NOMO-1 treated with DMSO at 0.1 percent for 48 hours (cell line): ENCODE results near the gene GXYLT1.
A peak's percentile ranks its signal among the peaks of the same experiment; 100 is the strongest.
"Not testable (repeated sequence)": the region's sequence is repeated elsewhere in the genome, so short reads cannot be mapped to it uniquely, and the experiment has no call there.

Experiments used
- DNase-seq: peaks from one replicate; lab custom pipeline; 2025; ENCODE audit not compliant: unreplicated experiment; lab: John Stamatoyannopoulos, UW

The GXYLT1 gene

DNA sequence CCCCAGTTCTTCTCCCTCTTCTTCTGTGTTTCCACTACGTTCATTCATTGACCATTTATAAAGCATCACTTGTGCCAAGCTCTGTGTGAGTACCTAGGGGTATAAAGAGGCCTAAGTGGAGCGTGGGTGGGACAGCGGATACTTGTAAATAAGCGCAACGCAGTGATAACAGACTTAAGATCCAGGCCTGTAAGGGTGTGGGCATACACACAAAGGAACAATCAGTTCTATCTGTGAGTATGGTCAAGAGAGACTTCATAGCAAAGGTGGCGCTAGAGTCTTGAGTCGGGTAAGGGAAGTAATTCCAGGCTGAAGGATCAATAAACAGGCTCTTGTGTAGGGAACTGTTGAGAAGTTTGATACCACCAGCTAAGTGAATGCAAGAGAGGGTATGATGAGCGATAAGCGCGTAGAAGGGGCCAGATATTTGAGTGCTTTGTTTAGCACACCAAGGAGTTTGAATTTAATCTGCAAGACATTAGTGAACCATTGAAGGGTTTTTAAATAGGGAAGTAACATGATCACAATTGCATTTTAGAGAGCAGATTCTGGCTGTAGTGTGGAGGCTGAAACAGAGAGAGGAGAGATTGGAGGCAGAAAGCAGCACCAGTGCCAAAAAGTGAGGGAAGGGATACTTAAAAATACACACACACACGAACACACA is 1.0 kb upstream of the GXYLT1 start:
- peak; percentile 15 for DNase-seq

DNA sequence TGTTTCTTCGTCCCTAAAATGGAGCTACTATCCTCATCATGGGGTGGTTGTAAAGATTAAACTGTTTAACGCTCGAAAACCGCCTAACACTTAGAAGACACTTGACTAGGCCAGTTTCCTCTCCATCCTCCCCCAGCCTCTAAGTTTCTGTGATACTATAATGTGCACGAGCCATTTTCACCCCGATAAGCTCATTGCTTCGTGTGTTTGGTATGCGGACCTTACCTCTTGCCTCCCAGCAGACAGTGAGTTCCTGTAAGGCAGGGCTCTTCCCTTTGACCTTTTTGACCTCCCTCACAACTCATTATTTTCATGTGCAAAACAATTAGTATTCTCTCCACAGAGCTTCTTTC is 499 bp upstream of the GXYLT1 start:
- DNase-seq: peak; percentile 49

DNA sequence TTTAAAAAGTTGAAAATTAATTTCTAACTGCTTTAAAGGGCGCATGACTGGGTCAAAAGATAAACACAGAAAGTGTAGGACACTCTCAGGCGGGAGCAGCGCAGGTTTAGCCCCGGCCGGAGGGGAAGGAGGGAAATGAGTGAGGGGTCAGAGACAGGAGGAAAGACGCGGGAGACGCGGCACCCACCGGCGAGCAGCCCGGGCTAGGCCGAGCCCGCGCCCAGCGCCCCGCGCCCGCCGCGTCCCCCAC is 591 bp downstream of the GXYLT1 start:
- no peak for DNase-seq

DNA sequence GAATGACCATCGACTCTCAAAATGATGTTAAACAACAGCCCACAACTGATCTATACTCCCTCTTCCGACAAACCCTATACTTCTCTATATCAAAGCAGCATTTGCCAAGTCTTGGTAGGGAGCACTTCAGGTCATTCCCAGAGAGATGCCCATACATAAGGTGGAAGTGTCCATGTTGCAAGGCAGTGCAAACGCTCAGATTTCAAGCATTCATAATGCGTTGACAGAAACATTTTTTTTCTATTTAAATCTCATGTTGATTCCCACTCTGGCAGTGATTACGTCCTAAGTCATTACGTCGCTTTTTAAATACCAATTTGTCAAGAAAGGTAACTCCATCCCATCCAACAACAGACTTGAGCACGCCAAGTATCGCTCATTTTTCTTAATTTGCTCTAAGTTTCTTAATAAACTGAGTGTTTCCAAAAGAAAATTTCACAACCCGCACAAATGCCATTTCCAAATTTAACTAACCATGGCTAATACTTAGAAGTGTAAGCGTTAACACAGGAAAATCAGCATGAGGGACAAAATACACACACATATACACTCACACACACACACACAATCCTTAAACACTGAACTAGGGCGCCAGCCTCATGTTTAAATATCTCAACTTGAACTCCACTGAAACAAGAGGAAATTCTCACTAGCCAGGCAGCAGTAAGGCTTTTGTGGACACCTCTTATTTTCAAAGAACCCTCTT is 1.1 kb downstream of the GXYLT1 start:
- peak; percentile 21 for DNase-seq

DNA sequence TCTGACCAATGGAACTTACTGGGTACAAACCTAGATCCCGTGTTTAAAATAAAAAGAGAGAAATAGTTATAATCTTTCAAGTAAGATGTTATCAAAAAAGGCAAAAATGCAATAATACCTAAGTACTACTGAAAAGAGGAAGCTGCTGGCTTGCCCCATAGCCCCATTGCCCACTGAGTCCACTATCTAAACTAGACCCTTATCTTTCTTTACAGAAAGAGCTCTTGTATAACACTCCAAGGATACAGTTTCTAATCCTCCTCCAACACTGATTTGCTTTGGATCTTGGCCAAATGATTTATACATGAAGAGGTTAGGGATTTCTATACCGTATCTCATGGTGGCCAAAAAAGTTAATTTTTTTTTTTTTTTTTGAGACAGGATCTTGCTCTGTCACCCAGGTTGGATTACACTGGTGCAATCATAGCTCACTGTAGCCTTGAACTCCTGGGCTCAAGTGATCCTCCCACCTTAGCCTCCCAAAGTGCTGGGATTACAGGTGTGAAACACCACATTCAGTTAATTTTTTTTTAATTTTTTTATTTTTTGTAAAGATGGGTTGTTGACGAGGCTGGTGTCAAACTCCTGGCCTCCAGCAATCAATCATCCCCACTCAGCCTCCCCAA is 2.6 kb downstream of the GXYLT1 start:
- peak; percentile 32 for DNase-seq

DNA sequence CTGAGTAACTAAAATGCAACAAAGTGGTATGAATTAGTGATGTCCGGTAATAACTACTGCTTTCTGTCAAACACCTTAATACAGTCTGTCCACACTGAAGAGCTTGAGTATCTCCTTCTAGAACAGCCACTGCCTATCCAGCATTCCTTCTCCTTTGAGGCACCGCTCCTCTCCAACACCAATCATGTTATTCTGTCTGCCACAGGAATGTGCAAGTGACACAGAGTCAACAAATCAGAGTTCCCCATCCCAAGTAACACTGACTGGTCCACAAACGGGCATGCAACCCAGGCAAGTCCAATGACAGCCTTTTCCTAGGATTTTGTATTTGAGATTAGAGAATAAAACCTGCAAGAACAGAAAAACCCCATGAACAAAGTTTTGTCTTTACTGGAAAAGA is 3.8 kb downstream of the GXYLT1 start:
- DNase-seq: no peak

DNA sequence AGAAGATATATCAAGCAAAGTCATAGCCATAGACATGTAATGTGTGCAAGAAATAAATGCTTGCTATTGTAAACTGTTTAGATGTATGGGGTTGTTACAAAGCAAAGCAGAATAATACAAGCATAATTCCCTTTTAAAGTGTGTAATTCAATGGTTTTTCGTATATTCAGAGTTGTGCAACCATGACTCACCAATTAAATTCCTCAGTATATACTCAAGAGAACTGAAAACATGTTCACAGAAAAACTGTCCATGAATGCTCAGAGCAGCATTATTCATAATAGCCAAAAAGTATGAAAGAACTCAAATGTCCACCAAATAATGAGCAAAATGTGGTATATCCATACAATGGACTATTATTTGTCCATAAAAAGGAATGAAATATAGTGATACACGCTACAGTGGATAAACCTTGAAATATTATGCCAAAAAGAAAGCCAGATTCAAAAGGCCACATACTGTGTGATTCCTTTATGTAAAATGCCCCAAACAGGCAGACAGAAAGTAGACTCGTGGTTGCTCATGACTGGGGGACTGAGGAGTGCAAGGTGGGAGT is 9.3 kb downstream of the GXYLT1 start:
- DNase-seq: peak; percentile 15

DNA sequence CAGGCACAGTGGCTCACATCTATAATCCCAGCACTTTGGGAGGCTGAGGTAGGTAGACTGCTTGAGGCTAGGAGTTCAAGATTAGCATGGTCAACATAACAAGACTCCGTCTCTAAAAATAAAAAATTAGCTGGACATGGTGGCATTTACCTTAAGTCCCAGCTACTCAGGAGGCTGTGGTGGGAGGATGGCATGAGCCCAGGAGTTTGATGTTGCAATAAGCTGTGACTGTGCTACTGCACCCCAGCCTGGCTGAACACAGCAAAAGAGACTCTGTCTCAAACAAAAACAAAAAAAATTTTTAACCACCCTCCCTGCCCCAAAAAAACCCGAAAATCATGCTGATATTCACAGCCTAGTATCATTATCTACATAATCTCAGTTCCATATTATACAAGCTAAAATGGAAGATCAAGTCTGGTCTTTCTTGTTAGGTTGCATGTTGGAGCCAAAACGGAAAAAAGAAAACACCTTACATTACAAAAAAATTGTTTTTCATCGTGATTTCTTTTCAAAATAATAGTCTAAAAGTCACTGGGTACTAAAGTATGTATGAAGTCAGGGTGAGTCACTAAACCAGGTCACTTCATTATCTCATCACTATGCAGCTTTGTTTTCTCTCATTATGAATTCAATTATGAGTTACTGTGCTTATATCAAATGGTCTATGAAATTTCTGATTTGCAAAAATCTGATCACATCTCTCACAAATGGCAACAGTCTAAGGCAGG is 13.8 kb downstream of the GXYLT1 start:
- DNase-seq: peak; percentile 8

DNA sequence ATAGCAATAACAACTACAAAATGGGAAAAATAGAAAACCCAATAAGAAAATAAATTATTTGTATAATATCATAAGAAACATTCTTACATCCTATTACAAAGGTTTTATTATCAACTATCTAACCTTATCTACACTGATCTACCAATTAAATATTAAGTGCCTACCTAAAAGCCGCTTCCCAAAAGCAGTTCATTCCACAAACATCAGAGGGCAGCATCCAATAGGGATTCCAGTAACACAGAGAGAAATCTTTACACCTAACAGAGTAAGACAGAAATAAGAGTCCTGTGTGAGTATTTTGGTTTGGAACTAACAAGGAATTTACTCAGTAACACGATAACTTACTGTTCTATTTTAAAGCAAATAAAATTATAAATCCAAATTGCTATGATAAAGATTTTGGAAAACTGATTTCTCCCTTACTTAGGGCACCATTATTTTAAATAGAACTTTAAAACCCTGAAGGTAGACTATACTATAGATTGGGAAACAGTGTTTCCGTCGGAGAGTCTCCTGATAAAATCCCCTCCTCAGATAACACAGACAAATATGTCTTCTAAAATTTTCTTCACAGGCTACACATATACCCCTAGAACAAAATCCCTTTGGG is 15.0 kb downstream of the GXYLT1 start:
- DNase-seq: peak; percentile 25

DNA sequence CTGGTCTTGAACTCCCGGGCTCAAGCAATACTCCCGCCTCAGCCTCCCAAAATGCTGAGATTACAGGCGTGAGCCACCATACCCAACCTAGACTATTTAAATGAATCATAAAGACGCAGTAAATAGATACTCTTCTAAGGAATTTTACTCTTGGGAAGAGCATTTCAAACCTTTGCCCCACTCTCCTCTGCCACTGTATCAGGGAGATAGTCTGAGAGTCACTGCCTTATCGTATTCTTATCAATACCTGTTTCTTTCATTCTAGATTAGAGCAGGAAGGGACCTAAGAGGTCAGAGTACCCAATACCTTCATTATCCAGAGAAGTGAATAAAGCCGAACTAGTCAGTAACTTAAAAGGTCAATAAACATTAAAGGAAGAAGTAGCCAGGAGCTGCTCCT is 15.8 kb downstream of the GXYLT1 start:
- DNase-seq: no peak

DNA sequence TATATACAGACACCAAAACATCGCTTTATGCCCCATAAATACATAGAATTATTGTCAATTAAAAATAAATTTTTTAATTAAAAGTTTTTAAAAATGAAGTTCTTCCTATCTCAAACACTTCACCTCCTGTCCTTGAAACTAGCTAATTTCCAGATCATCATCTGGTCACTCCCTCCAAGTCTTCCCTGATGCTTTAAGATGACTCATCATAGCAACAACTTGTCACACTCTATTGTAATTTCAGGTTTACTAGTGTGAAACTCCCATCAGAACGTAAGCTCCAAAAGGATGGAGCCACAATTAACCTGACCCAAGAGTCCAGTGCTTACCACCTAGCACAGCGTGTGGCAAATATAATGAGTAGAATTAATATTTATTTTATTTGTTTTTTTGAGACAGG is 16.3 kb downstream of the GXYLT1 start:
- DNase-seq: no peak

DNA sequence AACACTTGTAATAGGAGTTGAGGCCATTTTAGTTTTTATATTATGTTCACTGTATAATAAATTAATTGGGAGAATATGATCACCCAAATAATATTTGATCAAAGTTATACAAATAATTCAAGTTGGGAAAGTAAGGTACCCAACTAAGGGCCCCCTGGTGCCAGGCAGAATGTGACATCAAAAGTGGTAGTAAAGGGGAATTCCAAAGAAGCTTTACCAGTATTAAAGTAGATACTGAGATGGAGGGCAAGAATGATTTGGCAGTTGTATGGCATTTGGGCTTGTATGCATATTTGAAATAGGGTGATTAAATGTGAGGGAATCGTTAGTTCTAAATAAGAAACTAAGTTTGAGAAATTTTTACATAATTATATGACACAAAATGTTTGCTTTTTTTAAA is 17.7 kb downstream of the GXYLT1 start:
- no peak for DNase-seq

DNA sequence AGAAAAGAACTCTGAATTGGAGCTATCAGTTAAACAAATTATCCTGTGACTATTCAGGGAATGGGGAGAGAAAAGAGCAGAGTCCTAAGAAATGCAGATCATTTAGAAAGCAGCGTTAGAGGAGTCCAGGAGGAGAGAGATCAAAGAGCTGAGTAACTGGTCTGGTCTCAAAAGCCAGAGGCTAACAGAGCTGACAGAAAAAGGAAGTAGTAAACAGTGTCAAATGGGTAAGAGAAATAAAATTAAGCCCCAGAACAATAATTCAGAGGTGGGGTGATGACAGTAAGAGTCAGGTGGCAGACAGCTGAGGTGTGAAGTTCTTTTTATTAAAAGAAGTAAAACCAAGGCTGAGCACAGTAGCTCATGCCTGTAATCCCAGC is 19.3 kb downstream of the GXYLT1 start:
- DNase-seq: peak; percentile 55

DNA sequence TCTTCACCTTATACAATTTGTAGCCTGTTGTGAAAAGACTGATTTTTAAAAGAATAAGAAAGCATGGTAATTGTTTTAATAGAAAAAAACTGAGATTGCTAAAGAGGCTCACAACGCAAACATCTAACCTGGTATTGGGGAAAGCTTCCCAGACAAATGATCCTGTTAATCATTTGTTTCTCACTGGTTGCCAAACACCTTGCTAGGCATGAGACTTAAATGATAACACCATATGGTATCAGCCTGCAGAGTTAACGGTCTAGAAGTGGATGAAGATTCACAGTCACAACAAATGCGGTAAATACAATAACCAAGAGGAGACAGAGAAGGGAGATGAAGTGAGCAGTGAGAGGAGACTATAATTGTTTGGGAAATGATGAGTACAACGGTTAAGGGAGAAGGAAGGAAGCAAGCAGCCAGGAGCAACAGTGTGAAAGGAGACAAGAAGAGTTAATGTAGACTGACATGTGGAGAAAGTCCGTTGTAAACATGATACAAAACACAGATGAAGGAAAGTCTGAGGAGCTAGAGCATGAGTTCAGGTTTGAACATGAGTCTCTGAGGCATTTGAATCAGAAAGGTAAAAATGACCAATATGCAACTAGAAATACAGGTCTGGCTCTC is 19.8 kb downstream of the GXYLT1 start:
- DNase-seq: no peak

DNA sequence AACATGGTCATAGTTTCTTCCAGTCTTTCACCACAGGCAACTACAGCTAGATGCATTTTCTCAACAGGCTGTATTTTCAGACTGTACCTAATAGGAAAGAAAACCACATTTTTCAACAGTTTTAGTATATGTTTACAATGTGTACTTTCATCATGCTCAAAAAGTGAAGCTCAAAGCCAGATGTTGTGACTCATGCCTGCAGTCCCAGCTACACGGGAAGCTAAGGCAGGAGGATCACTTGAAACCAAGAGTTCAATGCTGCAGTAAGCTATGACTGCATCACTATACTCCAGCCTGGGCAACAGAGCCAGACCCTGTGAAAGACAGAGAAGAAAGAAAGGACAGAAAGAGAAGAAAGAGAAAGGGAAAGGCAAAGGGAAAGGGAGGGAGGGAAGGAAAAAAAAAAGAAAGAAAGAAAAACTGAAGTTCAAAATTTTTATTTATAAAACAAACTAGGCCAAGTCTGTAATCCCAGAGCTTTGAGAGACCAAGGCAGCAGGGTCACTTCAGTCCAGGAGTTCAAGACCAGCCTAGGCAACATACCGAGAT is 25.5 kb downstream of the GXYLT1 start:
- no peak for DNase-seq

DNA sequence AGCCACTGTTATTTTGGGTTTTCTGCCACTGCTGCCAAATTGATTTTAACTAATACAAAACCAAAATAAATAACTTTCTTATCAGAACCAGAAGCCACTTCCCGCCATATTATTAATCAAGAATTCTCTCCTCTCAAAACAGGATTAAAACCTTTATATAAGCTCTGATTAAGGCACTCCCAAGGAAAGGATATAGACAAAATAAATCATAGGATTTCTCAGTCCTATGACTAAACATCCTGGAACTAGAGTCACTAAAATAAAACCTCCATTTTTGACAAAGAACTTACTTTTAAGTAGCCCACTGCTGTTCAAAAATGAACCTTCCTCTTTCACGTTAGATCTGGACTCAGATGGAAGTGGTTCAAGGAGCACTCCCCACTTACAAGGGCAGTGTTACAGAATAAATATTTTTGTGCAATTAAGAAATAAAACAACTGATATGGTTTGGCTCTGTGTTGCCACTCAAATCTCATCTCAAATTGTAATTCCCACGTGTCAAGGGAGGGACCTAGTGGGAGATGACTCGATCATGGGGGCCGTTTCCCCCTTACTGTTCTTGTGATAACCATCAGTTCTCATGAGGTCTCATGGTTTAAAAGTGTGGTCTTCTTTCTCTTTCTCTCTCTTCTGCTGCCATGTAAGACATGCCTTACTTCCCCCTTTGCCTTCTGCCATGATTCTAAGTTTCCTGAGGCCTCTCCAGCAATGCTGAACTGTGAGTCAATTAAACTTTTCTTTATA is 26.4 kb downstream of the GXYLT1 start:
- no peak for DNase-seq

DNA sequence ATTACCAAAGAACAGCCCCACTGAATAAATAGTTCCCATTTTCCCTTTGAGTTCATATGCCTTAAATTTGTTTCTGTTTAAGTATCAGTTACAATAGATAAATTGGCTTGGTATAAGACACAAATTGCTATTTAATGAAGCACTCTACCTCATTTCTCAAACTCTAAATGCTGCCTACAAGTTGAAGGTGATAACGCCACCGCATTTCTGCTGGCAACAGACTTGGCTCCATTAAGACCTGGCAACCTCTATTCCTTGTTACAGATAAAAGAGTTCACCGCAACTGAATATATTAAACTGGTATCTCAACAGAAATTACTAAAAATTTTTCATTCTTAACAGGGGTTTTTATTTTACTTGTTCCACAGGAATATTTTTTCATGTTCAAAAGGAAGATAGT is 35.6 kb downstream of the GXYLT1 start:
- DNase-seq: no peak

DNA sequence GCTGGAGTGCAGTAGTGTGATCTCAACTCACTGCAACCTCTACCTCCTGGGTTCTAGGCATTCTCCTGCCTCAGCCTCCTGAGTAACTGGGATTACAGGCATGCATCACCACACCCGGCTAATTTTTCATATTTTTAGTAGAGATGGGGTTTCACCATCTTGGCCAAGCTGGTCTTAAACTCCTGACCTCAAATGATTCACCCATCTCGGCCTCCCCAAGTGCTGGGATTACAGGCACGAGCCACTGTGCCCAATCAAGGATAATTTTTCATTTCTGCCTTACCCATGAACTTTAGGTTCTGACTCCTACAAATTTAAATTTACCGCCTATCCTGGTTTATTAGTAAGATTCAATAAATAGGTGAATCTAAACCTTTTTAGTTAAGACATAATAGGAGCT is 37.9 kb downstream of the GXYLT1 start:
- DNase-seq: not testable (repeated sequence)

DNA sequence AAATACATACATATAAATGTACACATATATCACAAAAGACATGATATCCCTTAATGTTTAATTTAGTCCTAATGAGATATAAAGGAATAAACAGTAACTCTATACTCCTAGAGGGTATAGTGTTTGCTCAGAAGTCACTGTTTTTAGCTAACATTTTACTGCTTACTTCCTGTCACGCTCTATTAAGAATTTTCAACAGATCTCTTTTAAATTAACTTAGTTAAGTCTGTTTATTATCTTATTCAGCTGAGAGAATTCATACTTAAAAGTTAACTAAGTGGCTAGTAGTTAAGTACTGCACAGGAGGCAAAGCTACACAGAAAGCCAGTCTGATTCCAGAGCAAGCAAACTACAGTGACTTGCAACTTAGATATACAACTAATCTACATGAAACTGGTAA is 39.9 kb downstream of the GXYLT1 start:
- no peak for DNase-seq

DNA sequence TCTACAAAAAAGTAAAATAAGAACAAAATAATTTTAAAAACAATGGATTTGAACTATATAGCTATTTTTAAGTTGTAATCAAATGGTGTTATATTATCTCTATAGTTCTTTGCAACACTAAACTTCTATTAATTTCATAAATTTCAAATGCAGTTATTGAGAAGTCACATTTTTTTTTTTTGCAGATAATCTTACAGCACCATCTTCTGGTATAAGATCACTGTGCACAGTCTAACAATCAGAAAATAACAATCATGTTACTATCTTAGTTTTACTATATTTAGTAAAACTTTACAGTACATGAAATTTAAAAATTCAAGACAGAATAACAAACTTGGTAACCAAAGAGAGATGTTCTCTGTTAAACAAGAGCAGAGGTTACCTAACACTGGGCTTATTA is 40.6 kb downstream of the GXYLT1 start:
- DNase-seq: no peak
